AG04450 (cell line): ENCODE results near the gene SPDL1. TPM values are rescaled to one million over a fixed set of nuclear protein-coding genes. Genes with fewer than 3 reads are reported as not detected.

ENCODE experiments used
- CTCF ChIA-PET: fragments of 300-600, 350-600 bp; formaldehyde crosslinking; extraction: SDS; loops from one replicate; lab custom pipeline; 2022; ENCODE audit warnings: antibody characterized with exemption, inconsistent platforms; lab: Charles Lee
- POLR2A ChIA-PET: fragments of 350-600 bp; formaldehyde crosslinking; extraction: SDS; loops from one replicate; lab custom pipeline; 2021; ENCODE audit warnings: antibody characterized with exemption, inconsistent platforms; lab: Yijun Ruan, JAX
- DNase-seq: peaks from one replicate; pipeline ENCODE4 v3.0.0-alpha.2; 2011; ENCODE audit warnings: low read depth, low spot score
- H3K27ac ChIP-seq: one replicate; pipeline ENCODE4 v1.5.1; 2012; ENCODE audit warnings: low read depth, low read length, control low read depth
- H3K27me3 ChIP-seq: one replicate; pipeline ENCODE4 v1.6.0; 2012; ENCODE audit warnings: low read length; ENCODE audit not compliant: control insufficient read depth, insufficient read depth
- H3K4me3 ChIP-seq: 2 replicates; pipeline ENCODE4 v1.5.1; 2011; ENCODE audit warnings: mild to moderate bottlenecking, low read depth, low read length, control low read depth
- H3K9me3 ChIP-seq: 2 replicates; pipeline ENCODE4 v1.5.1; 2012; ENCODE audit warnings: low read length; ENCODE audit not compliant: control insufficient read depth, insufficient read depth
- polyA plus RNA-seq: library from polyadenylated mRNA; depleted of rRNA; stranded (reverse); fragments of >200 nt; gene quantifications from 2 replicates; pipeline ENCODE4 v1.2.3, GENCODE V29; 2011
- TF ChIP-seq, protein P1 (sequence below): IDR thresholded peaks from 2 replicates; pipeline ENCODE4 v1.5.1; 2011; ENCODE audit warnings: low read depth, low read length, control low read depth, inconsistent platforms

SPDL1 gene
- polyA plus RNA-seq, 1 experiment: 22.7 TPM

DNA sequence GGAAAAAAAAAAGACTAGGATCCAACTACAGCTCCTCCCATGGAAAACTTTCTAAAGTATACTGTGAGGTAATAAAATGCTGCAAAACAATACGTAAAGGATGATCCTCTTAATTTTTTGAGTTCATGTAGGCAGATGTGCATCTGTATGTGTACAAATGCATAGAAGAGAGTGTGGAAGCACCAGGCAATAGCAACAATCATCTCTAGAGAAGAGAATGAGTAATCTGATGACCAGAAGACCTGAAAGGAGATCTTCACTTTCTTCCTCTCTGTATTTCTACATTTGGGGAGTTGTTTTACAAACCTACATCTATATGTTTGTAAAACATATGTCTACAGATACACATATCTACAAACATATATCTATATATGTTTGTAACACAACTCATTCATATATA lies 29.3 kb upstream of the SPDL1 start:
- CTCF ChIA-PET: no interaction called here
- H3K27me3 ChIP-seq: no peaks in the 10 kb centered on the region
- DNase-seq: no peak
- no peaks in the 10 kb centered on the region for H3K9me3 ChIP-seq
- H3K27ac ChIP-seq: no peak overlapping the region
- H3K4me3 ChIP-seq: no peak overlapping the region
- TF ChIP-seq, protein P1, sequence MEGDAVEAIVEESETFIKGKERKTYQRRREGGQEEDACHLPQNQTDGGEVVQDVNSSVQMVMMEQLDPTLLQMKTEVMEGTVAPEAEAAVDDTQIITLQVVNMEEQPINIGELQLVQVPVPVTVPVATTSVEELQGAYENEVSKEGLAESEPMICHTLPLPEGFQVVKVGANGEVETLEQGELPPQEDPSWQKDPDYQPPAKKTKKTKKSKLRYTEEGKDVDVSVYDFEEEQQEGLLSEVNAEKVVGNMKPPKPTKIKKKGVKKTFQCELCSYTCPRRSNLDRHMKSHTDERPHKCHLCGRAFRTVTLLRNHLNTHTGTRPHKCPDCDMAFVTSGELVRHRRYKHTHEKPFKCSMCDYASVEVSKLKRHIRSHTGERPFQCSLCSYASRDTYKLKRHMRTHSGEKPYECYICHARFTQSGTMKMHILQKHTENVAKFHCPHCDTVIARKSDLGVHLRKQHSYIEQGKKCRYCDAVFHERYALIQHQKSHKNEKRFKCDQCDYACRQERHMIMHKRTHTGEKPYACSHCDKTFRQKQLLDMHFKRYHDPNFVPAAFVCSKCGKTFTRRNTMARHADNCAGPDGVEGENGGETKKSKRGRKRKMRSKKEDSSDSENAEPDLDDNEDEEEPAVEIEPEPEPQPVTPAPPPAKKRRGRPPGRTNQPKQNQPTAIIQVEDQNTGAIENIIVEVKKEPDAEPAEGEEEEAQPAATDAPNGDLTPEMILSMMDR: no peak
- POLR2A ChIA-PET: no interaction called here

DNA sequence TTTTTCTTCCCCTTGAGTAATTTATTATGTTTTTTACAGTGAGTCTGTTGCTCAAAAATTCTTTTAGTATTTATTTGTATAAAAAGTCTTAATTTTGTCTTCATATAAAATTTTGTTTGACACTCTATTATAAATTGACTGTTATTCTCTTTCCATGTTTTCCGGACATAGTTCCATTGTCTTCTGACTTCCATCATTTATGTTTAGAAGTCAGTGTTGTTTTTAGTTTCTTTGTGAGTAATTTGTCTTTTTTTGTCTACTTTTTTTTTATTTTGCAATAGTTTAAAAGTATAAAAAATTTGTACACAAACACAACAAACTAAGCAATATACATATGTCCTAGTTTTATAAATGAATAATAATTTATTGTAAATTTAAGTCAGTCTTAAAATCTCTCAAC lies 25.7 kb upstream of the SPDL1 start:
- POLR2A ChIA-PET: no interaction called here
- CTCF ChIA-PET: no interaction called here
- no peak for DNase-seq
- Histone ChIP-seq H3K4me3 (no peak overlapping the region), H3K27ac (no peak overlapping the region), H3K27me3 (peaks cover 2% of the 10 kb centered on the region), H3K9me3 (no peaks in the 10 kb centered on the region)
- TF ChIP-seq, protein P1: no peak

DNA sequence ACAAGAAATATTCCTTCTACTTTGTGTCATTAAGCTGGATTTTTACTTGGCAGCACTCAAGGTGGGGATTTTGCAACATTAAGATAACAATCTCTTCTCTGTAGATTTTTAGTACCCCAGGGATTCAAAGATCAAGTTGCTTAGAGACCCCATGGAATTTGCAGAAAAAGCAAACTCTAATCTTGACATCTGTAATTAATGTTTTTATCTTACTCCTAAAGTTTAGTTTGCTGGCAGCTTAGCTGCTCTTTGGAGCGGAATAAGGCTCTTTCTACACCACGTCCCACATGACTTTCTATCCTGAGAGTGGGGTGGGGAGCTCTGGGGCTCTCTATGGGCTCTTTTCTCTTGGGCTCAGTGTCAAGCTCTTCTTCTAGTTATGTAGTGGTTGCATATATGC lies 21.7 kb upstream of the SPDL1 start:
- TF ChIP-seq, protein P1: no peak
- ChIA-PET CTCF (interaction anchor here (1.5 kb wide), 1 partner anchor 19 kb away, joined by 4 read pairs; no protein-coding TSS in a partner anchor), POLR2A (no interaction called here)
- Histone ChIP-seq H3K27me3 (peaks cover 2% of the 10 kb centered on the region), H3K4me3 (no peak overlapping the region), H3K9me3 (no peaks in the 10 kb centered on the region), H3K27ac (no peak overlapping the region)
- DNase-seq: no peak

DNA sequence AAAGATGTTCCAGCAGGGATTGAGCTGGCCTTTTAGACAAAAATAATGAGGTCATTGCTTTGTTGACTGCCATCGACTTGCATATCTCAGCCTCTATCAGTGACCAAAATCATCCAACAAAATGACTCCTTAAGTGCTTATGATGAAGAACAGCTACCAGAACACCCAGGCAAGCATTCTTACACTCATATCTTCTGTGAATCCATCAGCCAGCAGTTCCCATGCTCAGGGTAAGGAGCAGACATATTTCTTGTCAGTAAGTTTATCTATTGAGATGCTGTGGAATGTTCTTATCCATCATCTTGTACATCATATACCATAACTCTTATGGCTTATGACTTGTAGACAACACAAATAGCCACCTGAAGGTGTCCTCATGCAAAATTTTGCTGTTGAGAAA lies 20.2 kb upstream of the SPDL1 start:
- TF ChIP-seq, protein P1: no peak
- Histone ChIP-seq H3K9me3 (no peaks in the 10 kb centered on the region), H3K4me3 (no peak overlapping the region), H3K27ac (no peak overlapping the region), H3K27me3 (peaks cover 2% of the 10 kb centered on the region)
- ChIA-PET POLR2A (no interaction called here), CTCF (no interaction called here)
- DNase-seq: no peak

DNA sequence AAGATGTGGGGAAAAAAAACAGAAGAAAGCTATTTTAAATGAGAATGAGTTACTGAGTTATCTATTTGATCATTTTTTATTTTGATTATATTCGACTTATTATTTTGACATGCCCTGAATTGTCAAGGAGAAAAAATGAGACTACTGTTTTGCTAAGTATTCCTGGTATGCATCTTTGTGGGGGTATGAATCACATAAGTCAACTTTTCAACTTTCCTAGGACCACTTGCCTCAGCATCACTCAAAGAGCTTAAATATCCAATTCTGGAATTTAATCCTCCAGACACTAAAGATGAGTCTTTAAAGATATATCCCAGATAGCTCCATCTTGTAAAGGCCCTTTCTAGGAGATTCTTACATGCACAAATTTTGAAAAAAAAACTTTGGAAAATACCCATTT lies 17.4 kb upstream of the SPDL1 start:
- ChIA-PET POLR2A (no interaction called here), CTCF (no interaction called here)
- Histone ChIP-seq H3K9me3 (no peaks in the 10 kb centered on the region), H3K27me3 (peaks cover 9% of the 10 kb centered on the region), H3K27ac (no peak overlapping the region), H3K4me3 (no peak overlapping the region)
- TF ChIP-seq, protein P1: no peak
- DNase-seq: no peak
